ENCODE data around the gene SCUBE2. TPM values are rescaled to one million over a fixed set of nuclear protein-coding genes. Genes with fewer than 3 reads are reported as not detected.

SCUBE2 gene
- total and polyA plus RNA-seq, 2 of the 4 experiments (the other 2 are of a cell fraction) = 0.43 to 0.72 TPM

GRCh38 chr11:9073466-9074225 lies 17.8 kb downstream of the SCUBE2 start:
- H2BK5ac ChIP-seq (ENCODE audit: low read depth, low read length, poor library complexity, severe bottlenecking) = no peak overlapping the region
- ChIA-PET POLR2A (ENCODE audit: unreplicated experiment) (no interaction called here), CTCF (interaction anchor here (0.5 kb wide), 1 partner anchor 18 kb away, joined by 3 read pairs; no protein-coding TSS in a partner anchor)
- no peak overlapping the region for H4K5ac ChIP-seq (ENCODE audit: low read depth, low read length)
- no peaks in the 10 kb centered on the region for H3K27me3 ChIP-seq (ENCODE audit: control insufficient read depth, insufficient read depth, low read length)
- TF ChIP-seq, protein P1, sequence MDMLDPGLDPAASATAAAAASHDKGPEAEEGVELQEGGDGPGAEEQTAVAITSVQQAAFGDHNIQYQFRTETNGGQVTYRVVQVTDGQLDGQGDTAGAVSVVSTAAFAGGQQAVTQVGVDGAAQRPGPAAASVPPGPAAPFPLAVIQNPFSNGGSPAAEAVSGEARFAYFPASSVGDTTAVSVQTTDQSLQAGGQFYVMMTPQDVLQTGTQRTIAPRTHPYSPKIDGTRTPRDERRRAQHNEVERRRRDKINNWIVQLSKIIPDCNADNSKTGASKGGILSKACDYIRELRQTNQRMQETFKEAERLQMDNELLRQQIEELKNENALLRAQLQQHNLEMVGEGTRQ (IDR thresholded peaks at IDR 0.05; ENCODE audit: low read depth, low read length) = no peak
- TF ChIP-seq CTCF (conservative IDR thresholded peaks at IDR 0.05; ENCODE audit: low read depth, low read length) (no peak), NFE2L2 (IDR thresholded peaks at IDR 0.05; ENCODE audit: low read depth, low read length) (no peak), CHD1 (IDR thresholded peaks at IDR 0.05; ENCODE audit: low read depth, low read length) (no peak), MAZ (IDR thresholded peaks at IDR 0.05; ENCODE audit: borderline replicate concordance, low read depth, low read length) (no peak), BHLHE40 (IDR thresholded peaks at IDR 0.05; ENCODE audit: low read depth, low read length) (no peak), RAD21 (IDR thresholded peaks at IDR 0.05; ENCODE audit: low read length) (no peak), RCOR1 (IDR thresholded peaks at IDR 0.05; ENCODE audit: insufficient replicate concordance, low read length) (no peak), RFX5 (IDR thresholded peaks at IDR 0.05; ENCODE audit: low read depth, low read length) (no peak), MAFK (IDR thresholded peaks at IDR 0.05; ENCODE audit: low read depth, low read length) (no peak), SMC3 (IDR thresholded peaks at IDR 0.05; ENCODE audit: low read depth, low read length) (no peak), FOS (IDR thresholded peaks at IDR 0.05; ENCODE audit: low read depth, low read length) (no peak), POLR2A (IDR thresholded peaks at IDR 0.05; ENCODE audit: low read depth, low read length) (no peak)
- H3K27ac ChIP-seq (ENCODE audit: insufficient read depth, low read length) = no peak overlapping the region
- H3K23ac ChIP-seq (ENCODE audit: low read depth, low read length) = no peak overlapping the region
- 91% methylated on average over 5 of the region's 6 CpGs; no CpG with 5 or more reads in 1 of the 2 experiments for WGBS, 2 experiments (ENCODE audit: extremely low coverage in 2 of 2, insufficient read length in 1 of 2)
- no peak overlapping the region for H3K4me2 ChIP-seq (ENCODE audit: low read depth, low read length)
- no peak overlapping the region for H2AK9ac ChIP-seq (replicated peaks; ENCODE audit: low read depth, low read length, poor library complexity)
- H3K36me3 ChIP-seq (ENCODE audit: control insufficient read depth, insufficient read depth, low read length) = no peaks in the 10 kb centered on the region
- H3K18ac ChIP-seq (ENCODE audit: low read depth, low read length) = no peak overlapping the region
- H2BK120ac ChIP-seq (ENCODE audit: low read depth, low read length) = no peak overlapping the region
- no peak overlapping the region for H3K4me3 ChIP-seq (ENCODE audit: insufficient read depth, low read depth, low read length)
- no TSS peak for BruUV-seq (replicated peaks)
- H3K9me3 ChIP-seq (ENCODE audit: control insufficient read depth, insufficient read depth, low read length) = no peaks in the 10 kb centered on the region
- H2AK5ac ChIP-seq (ENCODE audit: low read depth, low read length) = no peak overlapping the region
- H3K9me1 ChIP-seq (ENCODE audit: insufficient read depth, low read length) = no peaks in the 10 kb centered on the region; the same call in 1 of the 2 replicates
- dilution Hi-C loops (cut with HindIII; ENCODE audit: low sequenced_read_pairs, unreplicated experiment) (no loop called here), in situ Hi-C loops (cut with MboI; ENCODE audit: low sequenced_read_pairs) (no loop called here), intact Hi-C loops (cut with micrococcal nuclease) (no loop called here)
- DNase-seq (no peak), ATAC-seq (ENCODE audit: low read depth) (no peak)
- H4K8ac ChIP-seq (ENCODE audit: low read depth in 2 of 2, low read length in 2 of 2) = no peak overlapping the region
- no peak overlapping the region for H3K14ac ChIP-seq (replicated peaks; ENCODE audit: low read depth, low read length)
- no peak overlapping the region for H3K9ac ChIP-seq (ENCODE audit: low read depth, low read length)
- H4K91ac ChIP-seq (ENCODE audit: insufficient read depth, low read depth, low read length) = no peak overlapping the region
- H3K79me1 ChIP-seq (ENCODE audit: low read depth in 1 of 2, low read length in 2 of 2) = no peaks in the 10 kb centered on the region
- H2BK15ac ChIP-seq (ENCODE audit: low read depth, low read length) = no peak overlapping the region
- no peaks in the 10 kb centered on the region; the same call in 1 of the 2 replicates for H3K4me1 ChIP-seq (ENCODE audit: control insufficient read depth, insufficient read depth, low read length)
- H3K56ac ChIP-seq (ENCODE audit: extremely low read depth, insufficient read depth, low read length) = no peak overlapping the region
- no peaks in the 10 kb centered on the region for H4K20me1 ChIP-seq (ENCODE audit: insufficient read depth, low read length)
- H3K4ac ChIP-seq (ENCODE audit: low read depth, low read length) = no peak overlapping the region
- no peak overlapping the region for H2BK20ac ChIP-seq (ENCODE audit: low read depth, low read length)
- H2AFZ ChIP-seq (replicated peaks; ENCODE audit: low read length, poor library complexity) = no peak overlapping the region

Data from IMR-90 (cell line).